Transverse colon (tissue), 4 donors: Measurements from ENCODE around the gene SMYD2. TPM values are rescaled to one million over a fixed set of nuclear protein-coding genes. Genes with fewer than 3 reads are reported as not detected.

ENCODE experiments used
- DNase-seq: peaks from one replicate; pipeline ENCODE4 v3.0.0-alpha.2; 2019
- H3K27ac ChIP-seq, 4 donors: fragments of 200-600 bp; sonication (generic); 2 replicates each; pipeline ENCODE4 v1.5.1; 2016 to 2018; ENCODE audit warnings: inconsistent platforms in 4 of 4
- H3K27me3 ChIP-seq: fragments of 200-600 bp; sonication (generic); 2 replicates; pipeline ENCODE4 v1.5.1; 2017; ENCODE audit warnings: inconsistent platforms
- H3K36me3 ChIP-seq, 4 donors: fragments of 200-600 bp; sonication (generic); 2 replicates each; pipeline ENCODE4 v1.5.1; 2017 to 2019; ENCODE audit warnings: inconsistent platforms in 4 of 4
- H3K4me1 ChIP-seq, 4 donors: fragments of 200-600 bp; sonication (generic); 2 replicates each; pipeline ENCODE4 v1.5.1; 2017 to 2020; ENCODE audit warnings: inconsistent platforms in 4 of 4
- H3K4me3 ChIP-seq, 4 donors: fragments of 200-600 bp; sonication (generic); 1 replicate in 1 of 4; 2 replicates in 3 of 4; pipeline versions ENCODE4 v1.5.1 to v1.6.1; 2017 to 2019; ENCODE audit warnings: inconsistent platforms in 4 of 4
- H3K9me3 ChIP-seq, 2 donors: fragments of 200-600 bp; sonication (generic); 2 replicates each; pipeline ENCODE4 v1.5.1; 2017 to 2019; ENCODE audit warnings: inconsistent platforms in 2 of 2
- CTCF ChIP-seq, 5 experiments: fragments of 200-600 bp in 3 of 5; fragments of 450-650 bp in 2 of 5; sonication (generic) in 3 of 5; IDR thresholded peaks; 1 replicate in 2 of 5; 2 replicates in 3 of 5; pipeline ENCODE4 v1.5.1; 2016 to 2017; ENCODE audit warnings: antibody characterized with exemption in 5 of 5, inconsistent platforms in 3 of 5, mild to moderate bottlenecking in 2 of 5, moderate library complexity in 1 of 5
- EP300 ChIP-seq: sonication (generic); formaldehyde crosslinking; IDR thresholded peaks from one replicate; pipeline ENCODE4 v1.6.1; 2017; ENCODE audit warnings: antibody characterized with exemption, low read depth
- POLR2A ChIP-seq: fragments of 450-650 bp; IDR thresholded peaks from one replicate; pipeline ENCODE4 v1.6.1; 2016; ENCODE audit warnings: antibody characterized with exemption, mild to moderate bottlenecking, moderate library complexity
- POLR2AphosphoS5 ChIP-seq, 3 donors: sonication (generic); formaldehyde crosslinking; IDR thresholded peaks; one replicate each; pipeline ENCODE4 v1.6.1; 2016; ENCODE audit warnings: antibody characterized with exemption in 3 of 3
- whole genome bisulfite sequencing, 2 donors: methylation state at CpG; one replicate each; pipeline ENCODE4 v1.1.5; 2018; ENCODE audit warnings: low coverage in 1 of 2; 5-methylcytosine and 5-hydroxymethylcytosine counted together
- in situ Hi-C, 4 donors: fragments of 200-750 bp; cut with MboI; loops; one replicate each; pipeline versions ENCODE4 v1.15.0 to v1.15.1; 2017; ENCODE audit warnings: low sequenced_read_pairs in 3 of 4, low pct_ligation_motif_present in 1 of 4, low pct_unique_long_range_greater_than_20kb in 1 of 4
- intact Hi-C: fragments of 100-400 bp; cut with DNase I; formaldehyde crosslinking; loops from one replicate; pipeline ENCODE4 v1.15.1; 2023; ENCODE audit warnings: low total_unique reads
- total RNA-seq, 4 donors: library from RNA; depleted of rRNA; stranded (reverse); fragments of >200 nt; gene quantifications; one replicate each; pipeline ENCODE4 v1.1.0, GENCODE V29; 2016

Gene SMYD2
- total RNA-seq, 4 donors from 2014 or later = 8.6 to 21.8 (median 20.9) TPM

GRCh38 chr1:214247501-214248041, 33.4 kb upstream of the SMYD2 start:
- intact Hi-C loops = no loop called here
- H3K4me1 ChIP-seq = no peaks in the 10 kb centered on the region

GRCh38 chr1:214248311-214249085, 32.5 kb upstream of the SMYD2 start:
- Histone ChIP-seq H3K36me3 (no peaks in the 10 kb centered on the region), H3K4me1 (no peaks in the 10 kb centered on the region), H3K9me3 (no peaks in the 10 kb centered on the region), H3K4me3 (no peak overlapping the region), H3K27me3 (peaks cover 4% of the 10 kb centered on the region), H3K27ac (no peak overlapping the region)
- DNase-seq = no peak
- in situ Hi-C loops = loop anchor here in 1 of 4 donors (10.0 to 25.0 kb wide), 2 partner anchors 64 to 514 kb away; no protein-coding TSS in a partner anchor
- 84% methylated on average over 7 of the region's 7 CpGs for WGBS, 2 donors
- intact Hi-C loops = no loop called here
- TF ChIP-seq EP300 = no peak
- TF ChIP-seq CTCF (IDR thresholded peaks at IDR 0.05) = no peak
- no peak for TF ChIP-seq POLR2A
- no peak for TF ChIP-seq POLR2AphosphoS5 (IDR thresholded peaks at IDR 0.05)

More at GRCh38 chr1:214247501-214248041, 33.4 kb upstream of the SMYD2 start:
- Histone ChIP-seq H3K9me3 (no peaks in the 10 kb centered on the region), H3K4me3 (no peak overlapping the region), H3K27me3 (peaks cover 4% of the 10 kb centered on the region), H3K36me3 (no peaks in the 10 kb centered on the region), H3K27ac (no peak overlapping the region)
- in situ Hi-C loops = loop anchor here in 1 of 4 donors (10.0 to 25.0 kb wide), 2 partner anchors 63 to 515 kb away; no protein-coding TSS in a partner anchor
- 75 to 82% methylated on average over 7 to 8 of the region's 8 CpGs for WGBS, 2 donors
- DNase-seq = no peak
- TF ChIP-seq CTCF (IDR thresholded peaks at IDR 0.05) (no peak), POLR2A (no peak), POLR2AphosphoS5 (IDR thresholded peaks at IDR 0.05) (no peak), EP300 (no peak)

GRCh38 chr1:214249651-214250050, 31.3 kb upstream of the SMYD2 start:
- WGBS, 2 donors = 89 to 96% methylated on average over 9 to 14 of the region's 14 CpGs
- in situ Hi-C loops = loop anchor here in 1 of 4 donors (10.0 to 25.0 kb wide), 3 partner anchors 65 to 513 kb away; no protein-coding TSS in a partner anchor

More at GRCh38 chr1:214249651-214250050, 31.3 kb upstream of the SMYD2 start:
- DNase-seq = no peak
- Histone ChIP-seq H3K4me3 (no peak overlapping the region), H3K27me3 (peaks cover 4% of the 10 kb centered on the region), H3K27ac (no peak overlapping the region), H3K9me3 (no peaks in the 10 kb centered on the region), H3K4me1 (no peaks in the 10 kb centered on the region), H3K36me3 (no peaks in the 10 kb centered on the region)
- intact Hi-C loops = no loop called here
- TF ChIP-seq EP300 = no peak
- no peak for TF ChIP-seq CTCF (IDR thresholded peaks at IDR 0.05)
- TF ChIP-seq POLR2A = no peak
- no peak for TF ChIP-seq POLR2AphosphoS5 (IDR thresholded peaks at IDR 0.05)
